ENCODE data around the gene JAKMIP3.

Gene JAKMIP3

DNA sequence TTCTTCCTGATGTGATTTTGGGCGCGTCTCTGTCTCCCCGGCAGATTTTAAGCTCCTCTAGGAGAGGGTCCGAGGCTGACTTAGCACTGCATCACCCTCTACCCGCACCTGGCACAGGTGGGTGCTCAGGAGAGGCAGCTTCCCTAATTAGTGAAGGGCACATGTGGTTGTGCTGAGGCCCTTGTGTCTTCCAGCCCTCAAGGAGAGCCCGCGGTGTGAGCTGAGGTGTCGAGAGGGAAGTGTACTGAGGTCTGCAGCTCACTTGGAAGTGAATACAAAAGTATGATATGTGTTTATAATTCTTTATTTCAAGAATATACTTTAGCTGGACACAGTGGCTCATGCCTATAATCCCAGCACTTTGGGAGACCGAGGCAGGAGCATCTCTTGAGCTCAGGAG lies 20.4 kb upstream of the JAKMIP3 start:
- no peak for DNase-seq

DNA sequence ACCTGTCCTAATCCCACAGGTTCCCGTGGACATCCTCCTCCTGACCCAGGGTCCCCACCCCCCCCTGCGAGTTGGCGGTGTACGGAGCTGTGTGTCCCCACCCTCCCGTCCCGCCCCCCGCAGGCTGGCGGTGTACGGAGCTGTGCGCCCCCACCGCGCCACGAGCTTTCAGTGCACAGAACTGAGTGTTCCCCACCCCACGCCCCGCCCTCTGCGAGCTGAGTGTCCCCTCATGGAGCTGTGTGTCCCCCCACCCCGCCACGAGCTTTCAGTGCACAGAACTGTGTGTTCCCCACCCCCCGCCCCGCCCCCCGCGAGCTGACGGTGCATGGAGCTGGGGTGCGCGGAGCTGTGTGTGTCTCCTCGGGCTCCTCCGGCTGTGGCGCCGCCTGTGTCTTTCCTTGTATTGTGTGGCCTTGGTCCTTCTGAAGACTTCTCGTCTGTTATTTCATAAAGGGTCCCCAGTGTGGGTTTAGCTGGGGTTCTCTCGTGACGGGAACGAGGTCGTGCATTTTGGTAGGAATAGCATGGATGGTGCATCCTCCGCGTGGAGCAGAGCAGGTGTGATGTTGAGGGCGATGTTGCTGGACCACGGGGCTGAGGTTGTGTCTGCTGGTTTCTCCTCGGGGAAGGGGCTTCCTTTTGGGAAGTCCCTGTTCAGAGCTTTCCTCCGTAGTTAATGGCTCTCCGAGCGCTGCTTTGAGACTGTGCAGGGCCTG lies 18.0 kb upstream of the JAKMIP3 start:
- DNase-seq = no peak

DNA sequence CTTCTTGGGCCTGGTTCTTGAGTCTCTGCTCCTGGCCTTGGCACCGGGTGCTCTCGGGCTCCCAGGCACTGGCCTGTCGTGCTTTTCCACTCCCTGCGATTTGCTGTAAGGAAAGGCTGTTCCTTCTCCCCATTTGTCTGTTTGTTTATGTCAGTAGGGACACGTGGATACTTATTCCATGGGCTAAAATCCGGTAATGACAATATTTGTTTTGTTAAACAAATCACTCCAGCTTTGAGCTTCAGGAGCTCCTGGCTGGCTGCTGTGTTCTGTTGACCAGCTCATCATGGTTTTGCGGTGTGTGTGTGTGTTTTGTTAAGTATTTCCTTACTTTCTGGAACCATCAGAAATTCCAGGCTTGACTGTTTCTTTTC lies 17.5 kb upstream of the JAKMIP3 start:
- no peak for DNase-seq

DNA sequence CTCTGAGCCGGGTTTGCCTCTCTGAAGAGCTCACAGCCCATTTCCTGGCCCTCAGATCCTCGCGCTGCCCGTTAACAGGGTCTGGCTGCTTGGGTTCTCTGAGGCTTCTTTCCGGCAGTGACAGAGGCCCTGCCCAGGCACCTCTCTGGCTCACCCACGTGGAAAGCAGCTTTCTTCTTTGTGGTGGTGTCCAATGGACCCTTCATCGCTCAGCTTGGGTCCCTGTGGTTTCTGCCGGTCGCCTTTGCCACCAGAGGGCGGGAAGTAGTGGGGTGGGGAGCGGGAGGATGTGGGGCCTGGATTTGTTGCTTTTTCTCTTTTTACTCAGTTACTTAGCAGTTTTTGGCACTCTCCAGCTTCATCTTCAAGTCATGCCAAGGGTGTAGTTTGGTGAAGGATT lies 15.6 kb upstream of the JAKMIP3 start:
- no peak for DNase-seq

DNA sequence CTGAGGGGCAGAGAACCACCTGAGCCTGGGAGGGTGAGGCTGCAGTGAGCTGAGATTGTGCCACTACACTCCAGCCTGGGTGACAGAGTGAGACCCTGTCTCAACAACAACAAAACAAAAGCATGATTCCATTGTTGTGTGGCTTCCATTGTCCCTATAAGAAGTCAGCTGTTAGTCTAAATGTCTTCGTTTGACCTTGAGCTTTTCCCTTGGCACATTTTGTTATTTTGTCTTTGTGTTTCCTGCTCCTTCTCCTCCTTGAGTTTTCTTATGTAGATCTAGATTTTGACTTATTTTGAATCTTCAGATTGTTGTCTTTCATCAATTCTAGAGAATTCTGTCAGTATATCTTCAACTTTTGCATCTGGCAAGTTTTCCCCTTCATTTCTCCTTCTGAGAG lies 13.6 kb upstream of the JAKMIP3 start:
- no peak for DNase-seq

DNA sequence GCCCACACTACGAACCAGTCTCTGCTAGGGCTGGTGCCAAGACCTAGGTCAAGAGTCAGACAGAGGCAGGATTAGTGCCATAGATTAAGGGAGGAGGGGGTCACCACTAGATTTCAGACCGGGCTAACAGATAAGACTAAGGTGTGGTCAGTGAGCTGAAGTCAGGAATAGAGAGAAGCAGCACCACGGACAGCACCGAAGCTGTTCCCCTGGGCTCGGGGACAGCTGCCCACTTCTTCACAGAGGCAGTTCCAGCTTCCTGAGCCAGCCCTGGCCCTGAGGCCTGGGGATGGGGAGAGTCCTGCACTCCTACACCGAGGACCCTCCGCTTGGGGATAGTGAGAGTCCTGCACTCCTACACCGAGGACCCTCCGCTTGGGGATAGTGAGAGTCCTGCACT lies 11.2 kb upstream of the JAKMIP3 start:
- no peak for DNase-seq

DNA sequence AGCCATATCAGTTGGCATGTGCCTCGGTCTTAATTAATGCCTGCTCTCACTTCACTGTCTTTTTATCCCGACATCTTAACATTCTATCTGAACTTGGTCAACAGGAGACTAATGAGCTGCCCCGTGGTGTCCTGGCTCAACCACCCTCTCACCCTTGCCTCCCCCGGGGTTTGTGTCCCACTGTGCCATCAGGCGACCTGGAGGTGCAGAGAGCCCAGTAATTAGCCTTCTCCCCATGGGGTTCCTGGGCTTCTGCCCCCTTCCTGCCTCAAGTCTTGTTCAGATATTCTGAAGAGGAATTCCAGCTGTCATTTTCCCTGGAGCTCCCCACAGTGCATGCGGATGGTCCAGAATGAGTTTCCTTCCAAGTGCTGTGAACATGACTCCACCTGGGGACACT lies 10.1 kb upstream of the JAKMIP3 start:
- DNase-seq = no peak

DNA sequence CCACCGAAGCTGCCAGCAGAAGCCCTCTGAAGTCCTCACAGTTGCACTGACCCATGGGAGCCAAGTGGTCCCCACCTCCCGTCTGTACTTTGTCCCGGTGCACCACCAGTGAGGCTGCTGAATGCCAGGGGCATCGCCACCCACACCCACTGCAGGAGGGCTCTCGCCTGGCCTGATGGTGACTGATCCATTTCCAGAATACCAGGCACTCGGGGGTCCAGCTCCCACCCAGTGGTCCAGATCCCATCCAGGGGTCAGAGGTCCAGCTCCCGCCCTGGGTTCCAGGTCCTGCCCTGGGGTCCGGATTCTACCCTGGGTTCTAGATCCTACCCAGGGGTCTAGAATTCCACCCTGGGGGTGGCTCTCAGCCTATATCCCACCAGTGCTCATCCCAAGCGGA lies 9.1 kb upstream of the JAKMIP3 start:
- DNase-seq = no peak

DNA sequence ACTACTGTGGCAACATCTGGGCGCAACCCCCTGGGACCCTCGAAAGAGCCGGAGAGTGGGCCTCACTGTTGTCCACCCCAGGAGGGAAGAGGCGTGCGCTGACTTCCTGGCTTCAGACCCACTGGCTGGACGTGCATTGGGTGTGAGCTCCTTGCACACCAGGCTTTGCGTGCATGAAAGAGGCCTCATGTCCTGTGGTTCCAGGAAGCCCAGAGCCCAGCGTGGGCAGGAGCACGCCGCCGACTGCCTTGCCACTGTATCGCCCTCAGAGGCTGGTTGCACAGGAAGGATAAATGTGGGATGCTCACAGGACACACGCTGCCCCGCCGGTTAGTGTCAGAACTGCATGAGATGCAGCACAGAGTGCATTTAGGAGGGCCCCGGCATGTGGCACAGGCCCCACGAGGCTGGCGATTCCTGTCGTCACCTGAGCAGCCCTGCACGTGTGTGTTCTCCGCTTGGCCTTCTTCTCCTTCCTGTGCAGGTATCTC lies 8.5 kb upstream of the JAKMIP3 start:
- no peak for DNase-seq

DNA sequence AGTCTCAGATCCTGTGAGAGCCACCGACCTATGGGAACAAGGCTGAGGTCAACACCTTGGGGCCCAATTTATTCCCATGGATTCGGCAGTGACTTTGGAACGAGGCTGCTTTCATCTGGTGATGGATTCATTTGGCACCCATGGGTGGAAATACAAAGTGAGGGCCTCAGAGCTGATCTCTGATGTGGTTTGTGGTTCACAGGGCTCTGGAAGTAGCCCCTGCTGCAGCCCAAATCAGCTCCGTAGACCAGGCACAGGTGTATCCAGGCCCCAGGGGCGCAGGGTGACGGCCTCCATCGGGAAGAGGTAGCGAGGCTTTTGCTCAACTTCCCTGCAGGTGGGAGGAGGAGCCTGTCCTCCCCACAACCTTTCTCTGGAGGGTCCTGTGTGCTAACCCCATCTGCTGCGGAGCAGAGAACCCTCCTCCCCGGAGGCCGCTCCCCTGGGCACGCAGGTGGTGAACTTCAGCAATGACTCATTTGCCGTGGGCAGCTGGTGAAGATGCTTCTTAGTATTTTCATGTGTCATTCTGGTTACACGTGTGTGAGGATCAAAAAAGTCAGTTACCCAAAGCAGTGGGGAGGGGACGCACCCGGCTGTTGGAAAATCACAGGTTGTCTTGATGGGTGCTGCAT lies 7.5 kb upstream of the JAKMIP3 start:
- DNase-seq = no peak

DNA sequence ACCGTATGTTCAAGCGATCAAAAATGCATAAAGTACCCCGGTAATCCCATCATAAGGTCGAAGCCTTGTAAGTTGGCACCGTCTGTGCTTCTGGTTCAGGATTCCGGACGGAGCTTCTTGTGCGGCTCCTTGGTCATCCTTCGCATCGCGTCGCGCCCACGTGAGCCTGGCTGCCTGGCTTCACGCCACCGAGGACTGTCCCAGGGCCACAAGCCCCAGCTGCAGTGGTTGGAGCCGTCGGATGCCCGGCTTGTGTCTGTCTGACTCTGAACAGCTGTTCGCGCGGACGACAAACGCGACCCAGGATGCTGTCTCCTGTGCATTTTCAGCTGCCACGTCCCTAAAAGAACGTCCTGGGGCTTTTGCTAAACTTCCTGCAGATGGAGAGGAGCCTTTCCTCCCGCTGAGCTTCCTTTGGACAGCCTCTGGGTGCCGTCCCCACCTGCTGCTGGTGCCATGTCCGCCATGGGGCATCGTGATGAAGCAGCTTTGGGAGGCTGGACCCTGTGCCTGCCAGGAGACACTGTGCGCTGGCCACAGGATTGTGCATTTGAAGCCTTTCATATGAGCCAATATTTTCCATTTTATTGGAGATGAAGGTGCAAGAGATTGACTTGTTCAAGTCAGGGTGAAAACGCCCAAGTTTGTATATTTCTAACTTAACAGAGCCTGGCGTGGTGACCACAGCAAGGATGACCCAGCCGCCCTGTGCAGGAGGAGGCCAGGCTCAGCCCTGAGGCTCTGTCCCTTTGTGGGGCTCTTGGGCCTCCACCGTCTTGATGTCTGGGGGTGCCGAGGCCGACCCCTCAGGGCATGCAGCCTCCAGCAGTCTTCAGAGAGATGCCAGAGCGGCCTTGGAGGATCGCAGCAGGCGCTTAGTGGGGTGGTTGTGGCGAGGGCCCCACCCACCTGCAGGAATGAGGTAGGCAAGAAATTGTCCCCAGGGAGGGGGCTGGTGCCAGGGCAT lies 6.7 kb upstream of the JAKMIP3 start:
- DNase-seq = no peak

DNA sequence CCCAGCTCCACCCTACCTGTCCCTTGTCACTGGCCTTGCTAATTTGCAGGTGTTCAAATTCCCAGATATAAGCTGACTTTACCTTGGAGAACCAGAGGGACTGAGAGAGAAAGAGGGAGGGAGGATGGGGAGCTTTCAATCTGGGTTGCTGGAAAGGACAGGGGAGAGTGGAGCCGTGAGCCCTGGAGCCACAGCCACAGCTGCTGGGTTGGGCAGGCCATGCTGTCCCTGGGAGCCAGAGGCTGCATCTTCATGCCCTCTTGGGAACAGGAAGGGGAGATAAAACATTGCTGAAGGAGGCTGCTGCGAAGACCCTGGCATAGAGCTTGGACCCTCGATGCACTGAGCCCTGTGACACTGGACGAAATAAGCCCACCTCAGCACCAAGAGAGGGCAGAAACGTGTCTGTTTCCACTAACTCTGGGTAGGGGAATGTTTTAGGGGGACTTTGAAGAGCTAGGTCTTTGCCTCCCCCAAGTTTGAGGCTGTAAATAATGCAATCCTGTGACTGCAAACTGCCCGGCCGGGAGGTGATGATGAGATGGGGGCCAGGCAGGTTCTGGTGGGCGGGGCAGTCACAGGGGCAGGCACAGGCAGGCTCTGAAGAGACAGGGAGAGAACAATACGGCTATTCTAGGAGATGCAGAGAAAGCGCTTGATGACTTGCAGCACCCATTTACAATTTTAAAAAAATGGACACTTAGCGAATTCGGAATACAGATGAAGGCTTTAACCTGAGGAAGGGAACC lies 5.8 kb upstream of the JAKMIP3 start:
- DNase-seq = no peak

DNA sequence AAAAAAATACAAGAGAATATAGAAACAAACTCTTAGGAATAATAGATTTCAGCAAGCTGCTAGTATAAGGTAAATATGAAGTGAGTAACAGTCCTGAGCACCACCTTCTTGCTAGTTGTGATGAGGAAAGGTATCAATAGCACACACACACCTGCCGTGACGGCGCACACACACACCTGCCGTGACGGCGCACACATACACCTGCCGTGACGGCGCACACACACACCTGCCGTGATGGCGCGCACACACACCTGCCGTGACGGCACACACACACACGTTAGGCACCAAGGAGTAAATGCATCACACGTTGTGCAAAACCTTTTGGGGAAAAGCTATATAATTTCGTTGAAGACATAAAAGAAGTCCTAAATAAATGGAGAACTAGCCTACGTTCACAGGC lies 4.7 kb upstream of the JAKMIP3 start:
- DNase-seq = no peak

DNA sequence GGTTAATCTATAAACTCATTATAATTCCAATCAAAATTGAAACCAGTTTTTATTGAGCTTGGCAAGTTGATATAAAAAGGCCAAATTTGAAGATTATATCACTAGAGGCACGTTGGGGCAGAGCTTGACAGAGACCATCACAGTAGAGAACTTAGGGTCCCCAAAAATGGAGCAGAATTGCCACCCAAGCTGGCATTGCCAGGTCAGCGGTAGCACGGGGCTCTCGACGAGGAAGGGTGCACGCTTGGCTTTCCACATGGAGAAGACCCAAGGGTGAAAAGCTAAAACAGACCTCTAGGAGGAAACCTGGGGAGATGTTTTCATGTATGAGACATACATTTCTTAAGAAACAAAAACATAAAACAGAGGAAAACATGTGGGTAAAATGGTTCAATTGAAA lies 4.3 kb upstream of the JAKMIP3 start:
- DNase-seq = no peak

DNA sequence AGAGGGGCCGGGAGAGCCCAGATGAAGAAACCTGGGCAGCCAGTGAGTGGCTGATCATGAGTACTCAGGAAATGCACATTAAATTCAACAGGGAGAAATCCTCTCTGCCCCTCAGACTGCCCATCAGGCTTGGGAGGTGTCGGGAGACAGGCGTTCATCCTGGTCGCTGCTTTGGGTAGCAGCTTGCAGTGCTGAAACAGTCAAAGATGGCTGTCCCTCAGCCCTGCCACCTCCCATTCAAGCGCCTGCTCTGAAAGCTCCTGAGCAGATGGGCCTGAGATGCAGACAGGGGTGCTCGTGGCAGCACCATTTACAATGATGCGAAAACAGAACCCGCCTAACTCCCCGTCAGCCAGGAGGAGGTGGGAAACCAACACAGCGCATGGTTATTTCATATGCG lies 3.6 kb upstream of the JAKMIP3 start:
- no peak for DNase-seq

DNA sequence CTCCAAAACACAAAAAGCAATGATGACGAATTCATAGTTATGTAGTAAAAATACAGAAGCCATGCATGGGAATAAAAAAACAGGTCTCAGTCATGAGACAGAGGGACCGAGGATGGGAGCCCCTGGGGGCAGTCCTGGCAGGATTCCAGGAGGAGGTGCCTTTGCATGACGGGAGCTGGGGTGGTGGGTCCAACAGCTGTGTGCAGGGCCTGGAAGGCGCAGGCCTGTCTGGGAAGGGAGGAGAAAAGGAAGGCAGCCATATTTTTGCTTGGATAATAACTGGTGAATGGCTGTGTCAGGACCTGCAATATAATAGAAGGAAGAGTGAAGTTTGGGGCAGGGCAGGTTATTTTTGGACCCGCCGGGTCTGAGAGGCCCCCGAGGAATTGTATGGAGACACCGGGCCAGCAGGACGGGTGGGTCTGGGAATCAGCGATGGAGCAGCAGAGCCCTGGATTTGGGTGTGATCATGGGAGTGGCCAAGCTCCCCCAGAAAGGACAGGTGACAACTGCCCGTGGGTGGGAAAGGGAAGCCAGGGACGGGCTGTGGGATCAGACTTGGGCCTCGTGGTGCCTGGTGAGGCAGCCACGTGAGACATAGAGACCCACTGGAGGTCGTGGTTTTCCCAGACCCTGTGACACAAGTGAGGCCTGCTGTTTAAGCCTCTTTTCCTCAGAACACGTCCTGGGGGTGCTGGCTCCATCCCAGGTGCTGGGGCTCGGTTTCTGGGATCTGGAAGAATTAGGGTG lies 2.9 kb upstream of the JAKMIP3 start:
- no peak for DNase-seq

DNA sequence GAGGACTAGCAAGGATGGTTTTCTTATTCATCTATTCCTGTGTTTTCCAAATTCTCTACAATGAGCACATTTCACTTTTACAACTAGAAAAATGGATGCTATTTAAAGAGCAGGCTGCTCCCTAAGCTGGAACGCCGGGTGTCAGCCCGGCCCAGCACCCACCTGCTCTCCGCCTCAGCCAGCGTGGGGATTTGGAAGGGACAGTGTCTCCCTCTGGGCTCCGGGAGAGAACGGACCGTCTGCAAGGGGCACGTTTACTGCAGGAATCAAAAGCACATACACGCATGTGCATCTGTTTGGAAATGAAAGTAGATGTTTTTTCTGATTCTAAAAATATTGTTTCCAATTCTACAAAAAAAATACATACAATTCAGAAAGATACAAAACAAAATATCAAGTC lies 2.3 kb upstream of the JAKMIP3 start:
- DNase-seq = no peak

DNA sequence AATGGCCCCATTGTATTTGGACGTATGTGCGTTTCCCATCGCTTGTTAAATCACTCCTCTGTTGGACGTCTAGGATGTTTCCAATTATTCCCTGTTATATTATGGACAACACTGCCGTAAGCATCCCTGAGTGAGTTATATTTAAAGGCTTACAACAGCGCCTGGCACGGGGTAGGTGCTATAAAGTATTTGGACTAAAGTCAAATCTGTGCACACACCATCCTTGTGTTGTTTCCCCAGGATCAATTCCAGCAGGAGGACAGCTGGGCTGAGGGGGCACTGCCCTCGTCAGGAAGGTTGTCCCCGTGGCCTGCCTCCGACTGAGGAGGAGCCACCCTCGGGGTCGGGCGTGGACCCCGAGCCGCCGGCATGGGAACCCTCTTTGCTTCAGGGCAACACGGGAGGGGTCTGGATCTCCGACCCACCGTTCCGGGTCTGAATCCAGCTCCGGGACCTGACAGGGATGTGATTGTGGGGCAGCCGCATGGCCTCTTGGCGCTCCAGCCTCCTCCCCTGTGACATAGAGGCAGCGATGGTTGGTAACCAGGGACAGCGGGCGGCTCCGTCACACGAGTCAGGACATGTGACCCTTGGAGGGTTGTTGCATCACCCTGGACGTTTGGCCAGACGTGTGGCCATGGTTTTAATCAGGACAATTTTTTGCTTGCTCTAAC lies 1.5 kb upstream of the JAKMIP3 start:
- DNase-seq = no peak

DNA sequence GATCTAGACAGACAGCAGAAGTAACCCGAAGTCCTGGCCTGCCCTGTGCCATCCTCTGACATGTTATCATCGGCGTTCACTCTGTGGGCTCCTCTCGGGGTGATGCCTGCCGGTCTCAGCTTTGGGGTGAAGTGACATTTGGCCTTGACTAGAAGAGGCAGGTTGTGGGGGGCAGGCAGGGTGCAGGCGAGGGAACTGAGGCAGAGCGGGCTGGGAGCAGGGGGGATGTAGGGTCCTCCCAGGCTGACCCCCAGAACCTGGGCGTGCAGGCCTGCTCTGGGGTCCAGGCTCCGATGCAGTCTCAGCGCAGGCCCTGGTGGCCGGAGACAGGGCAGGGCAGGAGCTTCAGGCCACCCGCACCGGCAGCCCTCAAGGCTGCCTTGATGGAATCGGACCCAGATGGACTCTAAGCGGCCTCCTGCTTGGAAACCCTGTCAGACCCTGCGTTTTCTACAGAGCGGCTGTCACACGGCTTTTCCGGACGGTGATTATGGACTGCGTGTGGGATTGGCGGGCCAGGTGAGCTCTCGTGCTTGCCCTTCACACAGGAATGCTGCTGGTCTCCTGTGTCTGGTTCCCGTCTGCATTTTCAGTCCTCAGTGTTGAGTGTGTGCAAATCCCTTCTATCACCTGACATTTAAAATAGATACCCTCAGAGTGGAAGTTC lies 842 bp upstream of the JAKMIP3 start:
- DNase-seq = no peak

DNA sequence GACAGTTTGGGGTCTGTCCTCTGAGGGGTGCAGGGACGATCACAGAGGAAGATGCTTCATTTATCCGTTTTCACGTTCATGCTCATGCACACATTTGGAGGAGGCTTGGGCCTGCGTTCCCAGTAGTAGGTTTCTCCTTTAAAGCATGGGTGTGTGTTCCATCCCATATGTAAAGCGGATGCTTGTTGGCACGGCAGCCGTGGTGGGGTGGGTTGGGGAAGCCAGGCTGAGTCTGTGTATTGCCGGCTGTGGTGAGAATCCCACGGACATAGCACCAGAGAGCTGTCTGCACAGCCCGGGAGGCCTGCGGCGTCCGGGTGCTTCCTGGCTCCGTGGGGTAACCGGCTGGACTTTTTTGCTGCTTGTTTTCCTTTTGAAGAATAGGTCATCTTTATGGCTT lies 440 bp downstream of the JAKMIP3 start:
- DNase-seq = no peak

DNA sequence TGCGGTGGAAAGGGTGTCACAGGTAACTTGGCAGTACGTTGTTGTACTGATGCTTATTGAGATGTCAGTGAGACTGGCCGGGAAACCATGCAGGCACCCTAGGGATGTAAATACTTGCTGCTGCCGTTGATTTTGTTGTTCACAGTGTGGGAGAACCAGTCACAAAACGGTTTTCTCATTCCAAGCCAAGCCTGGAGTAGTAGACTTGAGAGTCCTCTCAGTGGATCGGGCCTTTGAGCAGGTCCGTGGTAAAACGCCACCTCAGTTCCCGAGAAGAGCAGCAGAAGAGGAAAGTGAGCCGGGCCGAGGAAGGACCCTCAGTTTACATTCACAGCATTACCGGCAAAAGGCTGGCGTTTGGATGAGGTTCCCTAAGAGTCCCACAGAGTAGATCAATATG lies 1.1 kb downstream of the JAKMIP3 start:
- DNase-seq = no peak
